Upper lobe of left lung (tissue), 4 donors: ENCODE results near the gene MAP2K7.

Source experiments
- CTCF ChIP-seq, 6 experiments: fragments of 450-650 bp in 4 of 6; fragments of 200-600 bp in 2 of 6; sonication (generic) in 2 of 6; IDR thresholded peaks; one replicate each; pipeline ENCODE4 v1.5.1; 2016 to 2019; ENCODE audit warnings: antibody characterized with exemption in 6 of 6
- EP300 ChIP-seq, 4 donors: sonication (generic); formaldehyde crosslinking; IDR thresholded peaks; one replicate each; pipeline ENCODE4 v1.5.1; 2017; ENCODE audit warnings: antibody characterized with exemption in 4 of 4, control low read depth in 2 of 4
- POLR2A ChIP-seq, 4 donors: fragments of 450-650 bp; IDR thresholded peaks; one replicate each; pipeline ENCODE4 v1.5.1; 2016 to 2017; ENCODE audit warnings: antibody characterized with exemption in 4 of 4, mild to moderate bottlenecking in 2 of 4
- POLR2AphosphoS5 ChIP-seq, 2 donors: sonication (generic); formaldehyde crosslinking; IDR thresholded peaks; one replicate each; pipeline ENCODE4 v1.5.1; 2017; ENCODE audit warnings: antibody characterized with exemption in 2 of 2

- TF ChIP-seq EP300 (IDR thresholded peaks at IDR 0.05): no peak
- peak in 1 of 2 donors; percentile 36 for TF ChIP-seq POLR2AphosphoS5 (IDR thresholded peaks at IDR 0.05)
- peak in 1 of 6 experiments; percentile 7 for TF ChIP-seq CTCF (IDR thresholded peaks at IDR 0.05)
- peak in 2 of 4 donors; percentile 40 to 48 for TF ChIP-seq POLR2A (IDR thresholded peaks at IDR 0.05)
Observed at GRCh38 chr19:7888145-7888825, 15.4 kb upstream of the MAP2K7 start, which contains the start of gene LRRC8E.
